Cortex of kidney (tissue), 1 donor: Measurements from ENCODE around the gene CTF1.

Experiments
- DNase-seq: peaks from one replicate; lab custom pipeline; 2025; lab: John Stamatoyannopoulos, UW

Gene CTF1

GRCh38 chr16:30910427-30911029 is 14.1 kb downstream of the CTF1 start:
- no peak for DNase-seq

GRCh38 chr16:30912794-30913412 is 16.5 kb downstream of the CTF1 start:
- DNase-seq = no peak

- DNase-seq = no peak
Observed at GRCh38 chr16:30914830-30915229, 18.4 kb downstream of the CTF1 start.

GRCh38 chr16:30918614-30919013 is 22.2 kb downstream of the CTF1 start:
- DNase-seq = no peak

GRCh38 chr16:30920891-30921290 is 24.5 kb downstream of the CTF1 start:
- DNase-seq = no peak

GRCh38 chr16:30921459-30921747 is 25.0 kb downstream of the CTF1 start:
- DNase-seq = no peak

- DNase-seq = no peak
Observed at GRCh38 chr16:30921748-30922419, 25.5 kb downstream of the CTF1 start.

GRCh38 chr16:30922420-30922959 is 26.1 kb downstream of the CTF1 start:
- peak; percentile 77 for DNase-seq

GRCh38 chr16:30922960-30923535 is 26.6 kb downstream of the CTF1 start:
- peak; percentile 72 for DNase-seq

GRCh38 chr16:30923554-30924075 is 27.2 kb downstream of the CTF1 start, which contains the start of gene FBXL19:
Gene FBXL19 (plus strand): TSS chr16:30923572. CDS start chr16:30925755, 2,183 bp downstream.
- DNase-seq = no peak

- DNase-seq = no peak
Observed at GRCh38 chr16:30924076-30924912, 27.9 kb downstream of the CTF1 start.

- no peak for DNase-seq
Observed at GRCh38 chr16:30924913-30925631, 28.7 kb downstream of the CTF1 start.

- no peak for DNase-seq
Observed at GRCh38 chr16:30925632-30925987, 29.2 kb downstream of the CTF1 start.

- DNase-seq = no peak
Observed at GRCh38 chr16:30925995-30926811, 29.8 kb downstream of the CTF1 start.

GRCh38 chr16:30926937-30927788 is 30.7 kb downstream of the CTF1 start:
- DNase-seq = no peak

GRCh38 chr16:30927789-30928378 is 31.5 kb downstream of the CTF1 start:
- DNase-seq = no peak

GRCh38 chr16:30928390-30928789 is 32.0 kb downstream of the CTF1 start:
- no peak for DNase-seq

GRCh38 chr16:30929167-30929566 is 32.8 kb downstream of the CTF1 start:
- DNase-seq = no peak

- DNase-seq = no peak
Observed at GRCh38 chr16:30930160-30930571, 33.8 kb downstream of the CTF1 start.
